ENCODE measurements around the gene C1QTNF6.

Gene C1QTNF6

DNA sequence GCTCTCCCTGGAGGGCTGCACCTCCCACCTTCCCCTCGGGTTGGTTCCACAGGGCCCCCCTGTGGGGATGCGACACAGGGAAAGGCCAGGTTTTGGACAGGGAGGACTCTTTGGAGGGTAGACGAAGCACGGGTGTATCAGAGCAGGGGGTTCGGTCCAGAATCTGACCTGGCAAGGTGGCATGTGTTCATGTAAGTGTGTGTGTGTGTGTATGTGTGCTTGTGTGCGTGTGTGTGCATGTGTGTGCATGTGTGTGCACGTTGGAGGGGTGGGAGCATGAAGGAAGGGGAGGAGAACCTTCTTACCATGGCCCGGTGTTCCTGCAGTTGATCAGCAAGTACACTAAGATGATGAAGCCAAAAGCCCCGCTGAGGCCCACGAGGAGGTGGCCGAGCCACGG, 53.0 kb downstream of the C1QTNF6 start:
- DNase-seq = no peak
- in situ Hi-C loops (cut with MboI; ENCODE audit: low pct_unique_long_range_greater_than_20kb, low sequenced_read_pairs) = no loop called here

GRCh38 chr22:37133304-37134018, 54.6 kb downstream of the C1QTNF6 start:
- in situ Hi-C loops (cut with MboI; ENCODE audit: low pct_unique_long_range_greater_than_20kb, low sequenced_read_pairs) = no loop called here

GRCh38 chr22:37132773-37133172, 55.3 kb downstream of the C1QTNF6 start:
- in situ Hi-C loops (cut with MboI; ENCODE audit: low pct_unique_long_range_greater_than_20kb, low sequenced_read_pairs) = no loop called here
- DNase-seq = no peak

More at GRCh38 chr22:37133304-37134018, 54.6 kb downstream of the C1QTNF6 start:
- DNase-seq = no peak
